OCI-LY7 (cell line): ENCODE data around the gene THRA.

Experiments used
- EZH2phosphoT487 ChIP-seq: fragments of 200-600 bp; sonication (generic); IDR thresholded peaks from 2 replicates; pipeline ENCODE4 v1.6.1; 2018; ENCODE audit warnings: low read depth, borderline replicate concordance, mild to moderate bottlenecking, mixed run types, antibody characterized with exemption, low read length, moderate library complexity, mixed read lengths
- TF ChIP-seq, protein P1 (sequence below): fragments of 200-600 bp; sonication (generic); conservative IDR thresholded peaks from 2 replicates; pipeline ENCODE4 v1.5.1; 2014; ENCODE audit warnings: mild to moderate bottlenecking, antibody characterized with exemption, low read length, moderate library complexity, mixed read lengths

DNA sequence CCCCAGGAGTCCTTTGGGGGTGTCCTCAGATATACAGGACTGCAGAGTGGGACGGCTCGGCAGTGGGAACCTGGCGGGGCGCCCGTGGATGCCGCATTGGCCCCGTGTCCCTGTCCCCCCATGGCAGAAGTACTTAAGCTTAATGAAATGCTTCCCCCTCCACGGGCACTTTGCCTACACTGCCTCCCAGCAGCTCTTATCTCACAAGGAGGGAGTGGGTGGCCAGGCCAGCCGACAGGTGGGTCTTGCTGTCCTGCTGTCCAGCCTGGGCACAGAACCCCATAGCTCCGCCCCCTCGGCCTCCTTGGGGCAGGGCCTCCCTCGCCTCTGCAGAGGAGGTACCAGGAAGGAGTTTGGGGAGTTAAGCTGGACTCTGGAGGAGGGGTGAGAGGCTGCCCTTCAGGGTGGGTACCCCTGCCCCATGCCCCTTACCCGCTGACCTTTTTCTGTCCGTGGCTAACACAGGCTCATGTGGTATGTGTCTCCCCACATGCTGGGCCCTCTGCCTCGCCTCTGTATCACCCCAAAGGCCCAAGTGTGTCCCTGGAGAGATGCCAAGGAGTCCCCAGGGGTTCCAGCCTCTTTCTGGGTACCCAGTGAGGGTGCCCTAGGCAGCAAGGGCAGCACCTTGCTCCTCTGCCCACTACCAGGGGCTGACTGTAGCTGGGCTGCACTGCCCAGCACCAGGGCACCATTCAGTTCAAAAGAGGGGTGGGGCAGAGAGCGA, 8.7 kb downstream of the THRA start:
- TF ChIP-seq, protein P1, sequence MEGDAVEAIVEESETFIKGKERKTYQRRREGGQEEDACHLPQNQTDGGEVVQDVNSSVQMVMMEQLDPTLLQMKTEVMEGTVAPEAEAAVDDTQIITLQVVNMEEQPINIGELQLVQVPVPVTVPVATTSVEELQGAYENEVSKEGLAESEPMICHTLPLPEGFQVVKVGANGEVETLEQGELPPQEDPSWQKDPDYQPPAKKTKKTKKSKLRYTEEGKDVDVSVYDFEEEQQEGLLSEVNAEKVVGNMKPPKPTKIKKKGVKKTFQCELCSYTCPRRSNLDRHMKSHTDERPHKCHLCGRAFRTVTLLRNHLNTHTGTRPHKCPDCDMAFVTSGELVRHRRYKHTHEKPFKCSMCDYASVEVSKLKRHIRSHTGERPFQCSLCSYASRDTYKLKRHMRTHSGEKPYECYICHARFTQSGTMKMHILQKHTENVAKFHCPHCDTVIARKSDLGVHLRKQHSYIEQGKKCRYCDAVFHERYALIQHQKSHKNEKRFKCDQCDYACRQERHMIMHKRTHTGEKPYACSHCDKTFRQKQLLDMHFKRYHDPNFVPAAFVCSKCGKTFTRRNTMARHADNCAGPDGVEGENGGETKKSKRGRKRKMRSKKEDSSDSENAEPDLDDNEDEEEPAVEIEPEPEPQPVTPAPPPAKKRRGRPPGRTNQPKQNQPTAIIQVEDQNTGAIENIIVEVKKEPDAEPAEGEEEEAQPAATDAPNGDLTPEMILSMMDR: no peak
- TF ChIP-seq EZH2phosphoT487: no peak
